ENCODE data around the gene SYNPO2. TPM values are rescaled to one million over a fixed set of nuclear protein-coding genes. Genes with fewer than 3 reads are reported as not detected.

SYNPO2 gene
- total and polyA plus RNA-seq, 2 of the 8 experiments (the other 6 are each of a cell fraction or from before 2014, with no cell fraction given), result 0.50 to 4.2 TPM

DNA sequence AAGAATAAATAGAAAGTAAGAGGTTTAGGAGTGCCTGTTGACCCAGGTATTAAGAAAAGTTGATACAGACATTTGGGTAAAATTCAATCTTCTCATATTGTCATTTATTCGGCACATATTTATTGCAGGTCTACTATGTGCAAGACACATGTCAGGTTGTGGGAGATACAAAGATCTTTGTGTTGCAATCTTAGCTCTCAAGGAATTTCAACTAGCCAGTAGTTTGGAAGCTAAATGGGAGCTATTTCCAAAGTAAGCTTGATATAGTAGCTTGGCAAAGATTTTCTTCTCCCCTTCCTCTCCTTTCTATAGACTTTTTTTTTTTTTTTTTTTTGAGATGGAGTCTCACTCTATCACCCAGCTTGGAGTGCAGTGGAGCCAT is 122.9 kb downstream of the SYNPO2 start:
- WGBS, 2 experiments (ENCODE audit: extremely low coverage in 1 of 2, insufficient coverage in 1 of 2, insufficient read length in 1 of 2, insufficient replicate concordance in 2 of 2, low coverage in 1 of 2, low lambda C conversion rate in 2 of 2, missing lambda C conversion rate in 1 of 2), result 80% methylated on average over 1 of the region's 1 CpG; no CpG with 5 or more reads in 1 of the 2 experiments
- Histone ChIP-seq H2BK120ac (replicated peaks; ENCODE audit: low read depth, low read length) (no peak overlapping the region), H3K18ac (ENCODE audit: extremely low read depth, low read length) (no peak overlapping the region), H3K4ac (replicated peaks; ENCODE audit: insufficient read length, low read depth, low read length) (no peak overlapping the region), H4K20me1 (replicated peaks in 1 of 2; ENCODE audit: control insufficient read depth in 1 of 2, insufficient read depth in 2 of 2, low read length in 2 of 2) (no peaks in the 10 kb centered on the region), H3K9ac (replicated peaks in 1 of 4; ENCODE audit: extremely low read depth in 1 of 4, low read depth in 3 of 4, low read length in 3 of 4) (no peak overlapping the region), H2AFZ (ENCODE audit: low read length) (no peak overlapping the region), H3K79me1 (ENCODE audit: low read depth, low read length) (no peaks in the 10 kb centered on the region), H2BK20ac (ENCODE audit: low read length) (no peak overlapping the region), H3K56ac (replicated peaks; ENCODE audit: insufficient read length, low read depth, low read length) (no peak overlapping the region), H2BK12ac (ENCODE audit: low read depth, low read length) (no peak overlapping the region), H4K5ac (ENCODE audit: insufficient read length, low read depth, low read length) (no peak overlapping the region), H3K23me2 (ENCODE audit: low read depth, low read length) (no peaks in the 10 kb centered on the region), H3K4me3 (ENCODE audit: extremely low read depth in 1 of 4, insufficient read depth in 2 of 4, low read depth in 3 of 4, low read length in 4 of 4) (no peak overlapping the region), H4K8ac (ENCODE audit: extremely low read depth, insufficient read depth, low read length) (no peak overlapping the region), H3K79me2 (ENCODE audit: control insufficient read depth in 1 of 2, insufficient read depth in 2 of 2, low read length in 2 of 2) (no peaks in the 10 kb centered on the region), H3K9me3 (ENCODE audit: insufficient read depth in 2 of 2, low read depth in 1 of 2, low read length in 1 of 2) (no peaks in the 10 kb centered on the region), H3K23ac (ENCODE audit: insufficient read length) (no peak overlapping the region), H3K14ac (ENCODE audit: insufficient read length) (no peak overlapping the region), H2BK5ac (ENCODE audit: low read depth, low read length) (no peak overlapping the region), H4K91ac (replicated peaks; ENCODE audit: insufficient read length, low read length) (no peak overlapping the region), H3K36me3 (ENCODE audit: control insufficient read depth in 2 of 4, insufficient read depth in 4 of 4, low read length in 3 of 4) (no peaks in the 10 kb centered on the region), H3K4me2 (ENCODE audit: insufficient read depth in 1 of 2, low read depth in 2 of 2, low read length in 2 of 2) (no peak overlapping the region), H3K27me3 (replicated peaks in 1 of 4; ENCODE audit: control insufficient read depth in 3 of 4, extremely low read depth in 1 of 4, insufficient read depth in 3 of 4, low read length in 3 of 4) (no peaks in the 10 kb centered on the region), H2BK15ac (ENCODE audit: low read length) (no peak overlapping the region), H3K4me1 (replicated peaks in 1 of 4; ENCODE audit: control insufficient read depth in 3 of 4, insufficient read depth in 4 of 4, low read length in 3 of 4) (no peaks in the 10 kb centered on the region), H3K27ac (ENCODE audit: low read depth, low read length) (no peak overlapping the region), H2AK5ac (ENCODE audit: low read depth, low read length) (no peak overlapping the region)
- no peak for DNase-seq (ENCODE audit: low read depth in 1 of 2, low spot score in 2 of 2)
- ChIA-PET CTCF (ENCODE audit: partially characterized antibody) (interaction anchor here (1.2 to 1.8 kb wide), 2 partner anchors 23 to 28 kb away, joined by 3 to 6 read pairs; no protein-coding TSS in a partner anchor), POLR2A (ENCODE audit: partially characterized antibody) (no interaction called here)
- no peak for FAIRE-seq
- TF ChIP-seq CEBPB (IDR thresholded peaks at IDR 0.05; ENCODE audit: low read depth, low read length), result no peak
- TF ChIP-seq SP4 (IDR thresholded peaks at IDR 0.05; ENCODE audit: low read length), result no peak
- TF ChIP-seq TEAD4 (IDR thresholded peaks at IDR 0.05; ENCODE audit: low read depth, low read length), result no peak
- TF ChIP-seq BACH1 (IDR thresholded peaks at IDR 0.05; ENCODE audit: low read length), result no peak

Data from H1 (cell line).